ENCODE measurements around the gene RANBP1.

GRCh38 chr22:20095521-20095920 lies 20.4 kb upstream of the RANBP1 start:
- TF ChIP-seq SNAI1 (CRISPR knock-in tag; IDR thresholded peaks at IDR 0.05; ENCODE audit: borderline replicate concordance) = no peak
- TF ChIP-seq POLR2A (IDR thresholded peaks at IDR 0.05; ENCODE audit: insufficient read depth in 1 of 2, low read depth in 2 of 2, low read length in 2 of 2) = no peak
- TF ChIP-seq SUZ12 (IDR thresholded peaks at IDR 0.05; ENCODE audit: low read depth, low read length) = no peak
- TF ChIP-seq JUND (CRISPR knock-in tag; IDR thresholded peaks at IDR 0.05) = no peak
